C1 segment of cervical spinal cord (tissue), 14 donors: ENCODE results near the gene EPHB1.
A peak's percentile ranks its signal among the peaks of the same experiment; 100 is the strongest.

Experiments used
- DNase-seq, 14 donors: peaks; one replicate each; lab custom pipeline; 2025; lab: John Stamatoyannopoulos, UW

Gene EPHB1

GRCh38 chr3:134807189-134807588 lies 12.1 kb downstream of the EPHB1 start:
- DNase-seq, result no peak

GRCh38 chr3:134808835-134809234 lies 13.8 kb downstream of the EPHB1 start:
- no peak for DNase-seq

- no peak for DNase-seq
These were observed 14.5 kb downstream of the EPHB1 start for GRCh38 chr3:134809427-134810051.

- DNase-seq, result no peak
These were observed 15.0 kb downstream of the EPHB1 start for GRCh38 chr3:134810052-134810435.

- no peak for DNase-seq
These were observed 15.8 kb downstream of the EPHB1 start for GRCh38 chr3:134810850-134811249.

- no peak for DNase-seq
These were observed 18.6 kb downstream of the EPHB1 start for GRCh38 chr3:134813618-134814017.

- no peak for DNase-seq
These were observed 20.5 kb downstream of the EPHB1 start for GRCh38 chr3:134815519-134815918.

GRCh38 chr3:134816623-134817022 lies 21.6 kb downstream of the EPHB1 start:
- no peak for DNase-seq

GRCh38 chr3:134817297-134817696 lies 22.2 kb downstream of the EPHB1 start:
- peak in 1 of 14 donors; percentile 88 for DNase-seq

- DNase-seq, result no peak
These were observed 25.9 kb downstream of the EPHB1 start for GRCh38 chr3:134820994-134821393.

- DNase-seq, result no peak
These were observed 27.0 kb downstream of the EPHB1 start for GRCh38 chr3:134822090-134822489.

- DNase-seq, result no peak
These were observed 28.6 kb downstream of the EPHB1 start for GRCh38 chr3:134823679-134824078.

GRCh38 chr3:134824791-134825190 lies 29.7 kb downstream of the EPHB1 start:
- peak in 1 of 14 donors; percentile 88 for DNase-seq

GRCh38 chr3:134827213-134827612 lies 32.2 kb downstream of the EPHB1 start:
- no peak for DNase-seq

GRCh38 chr3:134829721-134830120 lies 34.7 kb downstream of the EPHB1 start:
- peak in 1 of 14 donors; percentile 88 for DNase-seq

GRCh38 chr3:134832585-134832984 lies 37.5 kb downstream of the EPHB1 start:
- no peak for DNase-seq

GRCh38 chr3:134833453-134834163 lies 38.5 kb downstream of the EPHB1 start:
- no peak for DNase-seq

GRCh38 chr3:134836921-134837320 lies 41.9 kb downstream of the EPHB1 start:
- DNase-seq, result peak in 1 of 14 donors; percentile 34

- no peak for DNase-seq
These were observed 43.5 kb downstream of the EPHB1 start for GRCh38 chr3:134838599-134838998.

GRCh38 chr3:134839422-134839821 lies 44.4 kb downstream of the EPHB1 start:
- no peak for DNase-seq

GRCh38 chr3:134839990-134840389 lies 44.9 kb downstream of the EPHB1 start:
- DNase-seq, result peak in 1 of 14 donors; percentile 5

- no peak for DNase-seq
These were observed 45.4 kb downstream of the EPHB1 start for GRCh38 chr3:134840459-134840858.

- DNase-seq, result no peak
These were observed 51.0 kb downstream of the EPHB1 start for GRCh38 chr3:134846084-134846483.
